Prostate gland (tissue), 2 donors: ENCODE data around the gene ANKRD44.

Source experiments
- CTCF ChIP-seq, 4 experiments: fragments of 200-600 bp in 2 of 4; fragments of 450-650 bp in 2 of 4; sonication (generic) in 2 of 4; IDR thresholded peaks; 1 replicate in 3 of 4; 2 replicates in 1 of 4; pipeline ENCODE4 v1.5.1; 2016 to 2019; ENCODE audit warnings: antibody characterized with exemption in 4 of 4, mild to moderate bottlenecking in 2 of 4, moderate library complexity in 2 of 4
- POLR2A ChIP-seq: fragments of 450-650 bp; IDR thresholded peaks from one replicate; pipeline ENCODE4 v1.6.1; 2016; ENCODE audit warnings: antibody characterized with exemption, mild to moderate bottlenecking
- POLR2AphosphoS5 ChIP-seq: sonication (generic); formaldehyde crosslinking; IDR thresholded peaks from one replicate; pipeline ENCODE4 v1.6.1; 2017; ENCODE audit warnings: antibody characterized with exemption

GRCh38 chr2:197251163-197251562, 59.4 kb downstream of the ANKRD44 start:
- TF ChIP-seq POLR2AphosphoS5 = no peak
- no peak for TF ChIP-seq CTCF (IDR thresholded peaks at IDR 0.05)
- no peak for TF ChIP-seq POLR2A
